Measurements from ENCODE around the gene SDR9C7. TPM values are rescaled to one million over a fixed set of nuclear protein-coding genes. Genes with fewer than 3 reads are reported as not detected.

Gene SDR9C7
- total RNA-seq, 2 experiments from 2014 or later: not detected

DNA sequence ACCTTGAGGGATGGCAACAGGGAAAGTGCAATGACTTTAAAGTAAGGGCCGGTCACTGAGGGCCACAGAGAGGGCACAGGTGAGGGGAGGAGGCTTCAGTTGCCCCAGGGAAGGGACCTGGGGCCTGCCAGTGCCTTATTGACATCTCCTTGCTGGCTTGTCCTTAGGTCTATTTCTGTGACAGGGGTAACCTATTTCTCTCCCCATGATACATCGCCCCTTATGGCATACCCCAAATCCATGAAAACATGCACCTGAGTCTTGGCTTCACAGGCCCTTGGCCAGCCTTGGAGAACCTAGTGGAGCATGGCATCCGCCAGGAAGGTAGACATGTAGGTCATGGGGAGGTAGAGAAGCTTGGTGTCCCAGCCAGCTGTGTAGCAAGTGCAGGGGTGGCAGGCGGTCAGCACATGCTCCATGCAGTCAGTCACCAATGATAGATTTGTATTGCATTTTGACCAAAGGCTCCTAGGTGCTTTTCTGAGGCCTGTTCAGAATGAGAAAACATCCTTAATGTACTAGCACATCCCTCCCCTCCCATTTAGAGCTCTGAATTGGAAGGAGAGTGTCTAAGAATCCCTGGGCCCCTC is 46.8 kb upstream of the SDR9C7 start:
- no peaks in the 10 kb centered on the region for H3K79me2 ChIP-seq (ENCODE audit: insufficient read depth, low read depth, low read length)
- no peaks in the 10 kb centered on the region for H3K9me3 ChIP-seq (ENCODE audit: low read length)
- TF ChIP-seq EZH2phosphoT487 (IDR thresholded peaks at IDR 0.05; ENCODE audit: borderline replicate concordance, low read depth, low read length): no peak
- TF ChIP-seq CTCF (conservative IDR thresholded peaks at IDR 0.05; ENCODE audit: low read length): no peak
- no TSS peak for BruUV-seq (replicated peaks)
- intact Hi-C loops (cut with micrococcal nuclease; ENCODE audit: unreplicated experiment): no loop called here
- no peak overlapping the region for H3K27ac ChIP-seq (ENCODE audit: low read depth, low read length, poor library complexity, severe bottlenecking)
- ChIA-PET CTCF (ENCODE audit: unreplicated experiment) (no interaction called here), POLR2A (no interaction called here)
- no peaks in the 10 kb centered on the region for H3K36me3 ChIP-seq (ENCODE audit: insufficient read depth, low read length)
- H3K4me1 ChIP-seq (ENCODE audit: insufficient read depth, low read length, poor library complexity, severe bottlenecking): no peaks in the 10 kb centered on the region
- no peak overlapping the region for H3K4me3 ChIP-seq (ENCODE audit: low read depth, low read length, poor library complexity, severe bottlenecking)
- H4K20me1 ChIP-seq (ENCODE audit: insufficient read depth, low read length): no peaks in the 10 kb centered on the region
- H2AFZ ChIP-seq (ENCODE audit: low read length): no peak overlapping the region
- no peak overlapping the region for H3K4me2 ChIP-seq (ENCODE audit: low read length)
- no peaks in the 10 kb centered on the region for H3K9me2 ChIP-seq (ENCODE audit: insufficient read depth, low read length)
- DNase-seq (ENCODE audit: low spot score): no peak

- H3K36me3 ChIP-seq (ENCODE audit: insufficient read depth, low read length): no peaks in the 10 kb centered on the region
- no TSS peak for BruUV-seq (replicated peaks)
Observed at GRCh38 chr12:56980268-56980667, 46.1 kb upstream of the SDR9C7 start.

More at GRCh38 chr12:56980268-56980667, 46.1 kb upstream of the SDR9C7 start:
- Histone ChIP-seq H3K9me3 (ENCODE audit: low read length) (no peaks in the 10 kb centered on the region), H3K9me2 (ENCODE audit: insufficient read depth, low read length) (no peaks in the 10 kb centered on the region), H3K4me1 (ENCODE audit: insufficient read depth, low read length, poor library complexity, severe bottlenecking) (no peaks in the 10 kb centered on the region), H3K79me2 (ENCODE audit: insufficient read depth, low read depth, low read length) (no peaks in the 10 kb centered on the region), H3K27ac (ENCODE audit: low read depth, low read length, poor library complexity, severe bottlenecking) (no peak overlapping the region), H4K20me1 (ENCODE audit: insufficient read depth, low read length) (no peaks in the 10 kb centered on the region), H3K4me2 (ENCODE audit: low read length) (no peak overlapping the region), H3K4me3 (ENCODE audit: low read depth, low read length, poor library complexity, severe bottlenecking) (no peak overlapping the region), H2AFZ (ENCODE audit: low read length) (no peak overlapping the region)
- intact Hi-C loops (cut with micrococcal nuclease; ENCODE audit: unreplicated experiment): no loop called here
- ChIA-PET POLR2A (no interaction called here), CTCF (ENCODE audit: unreplicated experiment) (no interaction called here)
- DNase-seq (ENCODE audit: low spot score): no peak
- TF ChIP-seq CTCF (conservative IDR thresholded peaks at IDR 0.05; ENCODE audit: low read length): no peak
- TF ChIP-seq EZH2phosphoT487 (IDR thresholded peaks at IDR 0.05; ENCODE audit: borderline replicate concordance, low read depth, low read length): no peak

Measured in OCI-LY7 (cell line).